ENCODE results near the gene CLEC5A.
"Not testable (repeated sequence)": the region's sequence is repeated elsewhere in the genome, so short reads cannot be mapped to it uniquely, and the experiment has no call there.

The CLEC5A gene

GRCh38 chr7:141992156-141992555 lies 45.4 kb upstream of the CLEC5A start:
- H3K9me2 ChIP-seq (replicated peaks; ENCODE audit: control insufficient read depth, low read length): no peaks in the 10 kb centered on the region
- H3F3A ChIP-seq (ENCODE audit: control insufficient read depth, insufficient read depth): no peaks in the 10 kb centered on the region
- no peaks in the 10 kb centered on the region for H3K9me3 ChIP-seq (ENCODE audit: control insufficient read depth, insufficient read depth, low read length)
- H3K27me3 ChIP-seq (ENCODE audit: control insufficient read depth, low read length): no peaks in the 10 kb centered on the region
- no peak overlapping the region for H3K27ac ChIP-seq (ENCODE audit: low read depth, low read length)
- H3K36me3 ChIP-seq (ENCODE audit: control insufficient read depth, low read length): no peaks in the 10 kb centered on the region
- H3K4me2 ChIP-seq (ENCODE audit: low read length): no peak overlapping the region
- no peak overlapping the region for H3K4me3 ChIP-seq (ENCODE audit: low read length)
- no peaks in the 10 kb centered on the region for H3K4me1 ChIP-seq (ENCODE audit: control insufficient read depth, low read length)
- H3K79me2 ChIP-seq (ENCODE audit: control insufficient read depth, low read length): no peaks in the 10 kb centered on the region
- no peaks in the 10 kb centered on the region for H4K20me1 ChIP-seq (ENCODE audit: control insufficient read depth, insufficient read depth, low read depth, low read length)
- TF ChIP-seq CTCF (IDR thresholded peaks at IDR 0.05; ENCODE audit: low read depth, low read length, poor library complexity, severe bottlenecking): no peak

GRCh38 chr7:141991140-141991539 lies 44.4 kb upstream of the CLEC5A start:
- Histone ChIP-seq H3K27ac (ENCODE audit: low read depth, low read length) (no peak overlapping the region), H4K20me1 (ENCODE audit: control insufficient read depth, insufficient read depth, low read depth, low read length) (no peaks in the 10 kb centered on the region), H3F3A (ENCODE audit: control insufficient read depth, insufficient read depth) (no peaks in the 10 kb centered on the region), H3K36me3 (ENCODE audit: control insufficient read depth, low read length) (no peaks in the 10 kb centered on the region), H3K79me2 (ENCODE audit: control insufficient read depth, low read length) (no peaks in the 10 kb centered on the region), H3K27me3 (ENCODE audit: control insufficient read depth, low read length) (no peaks in the 10 kb centered on the region), H3K4me1 (ENCODE audit: control insufficient read depth, low read length) (no peaks in the 10 kb centered on the region), H3K9me3 (ENCODE audit: control insufficient read depth, insufficient read depth, low read length) (peaks cover 2% of the 10 kb centered on the region; the same call in 1 of the 2 replicates), H3K4me3 (ENCODE audit: low read length) (no peak overlapping the region), H3K4me2 (ENCODE audit: low read length) (no peak overlapping the region), H3K9me2 (replicated peaks; ENCODE audit: control insufficient read depth, low read length) (no peaks in the 10 kb centered on the region)
- TF ChIP-seq EZH2phosphoT487 (IDR thresholded peaks at IDR 0.05; ENCODE audit: borderline replicate concordance, low read length) (no peak), CTCF (IDR thresholded peaks at IDR 0.05; ENCODE audit: low read depth, low read length, poor library complexity, severe bottlenecking) (no peak)

GRCh38 chr7:141990011-141990725 lies 43.4 kb upstream of the CLEC5A start:
- Histone ChIP-seq H3K4me2 (ENCODE audit: low read length) (no peak overlapping the region), H3K36me3 (ENCODE audit: control insufficient read depth, low read length) (no peaks in the 10 kb centered on the region), H3K4me3 (ENCODE audit: low read length) (no peak overlapping the region), H3K27ac (ENCODE audit: low read depth, low read length) (no peak overlapping the region), H3K27me3 (ENCODE audit: control insufficient read depth, low read length) (no peaks in the 10 kb centered on the region), H4K20me1 (ENCODE audit: control insufficient read depth, insufficient read depth, low read depth, low read length) (no peaks in the 10 kb centered on the region), H3K9me3 (ENCODE audit: control insufficient read depth, insufficient read depth, low read length) (peaks cover 3% of the 10 kb centered on the region; the same call in 1 of the 2 replicates), H3K4me1 (ENCODE audit: control insufficient read depth, low read length) (no peaks in the 10 kb centered on the region), H3K79me2 (ENCODE audit: control insufficient read depth, low read length) (no peaks in the 10 kb centered on the region), H3K9me2 (replicated peaks; ENCODE audit: control insufficient read depth, low read length) (no peaks in the 10 kb centered on the region), H3F3A (ENCODE audit: control insufficient read depth, insufficient read depth) (no peaks in the 10 kb centered on the region)
- TF ChIP-seq CTCF (IDR thresholded peaks at IDR 0.05; ENCODE audit: low read depth, low read length, poor library complexity, severe bottlenecking) (no peak), EZH2phosphoT487 (IDR thresholded peaks at IDR 0.05; ENCODE audit: borderline replicate concordance, low read length) (no peak)

- H3K4me3 ChIP-seq (ENCODE audit: low read length); H4K20me1 ChIP-seq (ENCODE audit: control insufficient read depth, insufficient read depth, low read depth, low read length); H3K4me1 ChIP-seq (ENCODE audit: control insufficient read depth, low read length); H3K27ac ChIP-seq (ENCODE audit: low read depth, low read length); H3K9me2 ChIP-seq (replicated peaks; ENCODE audit: control insufficient read depth, low read length); H3K36me3 ChIP-seq (ENCODE audit: control insufficient read depth, low read length); H3F3A ChIP-seq (ENCODE audit: control insufficient read depth, insufficient read depth); H3K9me3 ChIP-seq (ENCODE audit: control insufficient read depth, insufficient read depth, low read length); H3K27me3 ChIP-seq (ENCODE audit: control insufficient read depth, low read length); H3K79me2 ChIP-seq (ENCODE audit: control insufficient read depth, low read length); H3K4me2 ChIP-seq (ENCODE audit: low read length): not testable (repeated sequence)
Measured at GRCh38 chr7:141987803-141988202, 41.0 kb upstream of the CLEC5A start.

Data from DOHH2 (cell line).